Cardiac muscle cell (in vitro differentiated cells and primary cell): ENCODE data around the gene HK2. TPM values are rescaled to one million over a fixed set of nuclear protein-coding genes. Genes with fewer than 3 reads are reported as not detected.
"Not testable (repeated sequence)": the region's sequence is repeated elsewhere in the genome, so short reads cannot be mapped to it uniquely, and the experiment has no call there.

Experiments
- DNase-seq, 2 donors: peaks; one replicate each; pipeline versions ENCODE4 v3.0.0 to v3.0.0-alpha.2; 2010 to 2017; ENCODE audit warnings: low read depth in 1 of 2, low spot score in 1 of 2
- H3K27ac ChIP-seq: fragments of 200-600 bp; sonication (generic); 2 replicates; pipeline ENCODE4 v1.5.1; 2016
- H3K27me3 ChIP-seq: fragments of 200-600 bp; sonication (generic); 2 replicates; pipeline ENCODE4 v1.6.0; 2016; ENCODE audit warnings: control low read depth
- H3K36me3 ChIP-seq: fragments of 200-600 bp; sonication (generic); 2 replicates; pipeline ENCODE4 v1.5.1; 2016; ENCODE audit warnings: control low read depth
- H3K4me1 ChIP-seq: fragments of 200-600 bp; sonication (generic); 2 replicates; pipeline ENCODE4 v1.8.1; 2017; ENCODE audit warnings: low read depth, mild to moderate bottlenecking, mixed run types
- H3K4me3 ChIP-seq: fragments of 200-600 bp; sonication (generic); 2 replicates; pipeline ENCODE4 v1.5.1; 2016; ENCODE audit warnings: mild to moderate bottlenecking
- H3K9me3 ChIP-seq: fragments of 200-600 bp; sonication (generic); 2 replicates; pipeline ENCODE4 v1.5.1; 2017; ENCODE audit warnings: low read depth, mild to moderate bottlenecking, control low read depth
- polyA plus RNA-seq: library from polyadenylated mRNA; unstranded; fragments of >200 nt; fragmentation: Nextera tagmentation; extraction: Ambion mirVana; gene quantifications from 2 replicates; pipeline ENCODE4 v1.2.1, GENCODE V29; 2016
- total RNA-seq: library from RNA; depleted of rRNA; stranded (reverse); fragments of >200 nt; gene quantifications from 2 replicates; pipeline ENCODE4 v1.2.3, GENCODE V29; 2016
- TF ChIP-seq, protein P1 (sequence below): IDR thresholded peaks from 2 replicates; pipeline ENCODE4 v1.5.1; 2012; ENCODE audit warnings: low read depth, mild to moderate bottlenecking, low read length

The HK2 gene
- total RNA-seq (109 and 127 TPM in 2 replicates), polyA plus RNA-seq (77.3 and 94.6 TPM in 2 replicates)

DNA sequence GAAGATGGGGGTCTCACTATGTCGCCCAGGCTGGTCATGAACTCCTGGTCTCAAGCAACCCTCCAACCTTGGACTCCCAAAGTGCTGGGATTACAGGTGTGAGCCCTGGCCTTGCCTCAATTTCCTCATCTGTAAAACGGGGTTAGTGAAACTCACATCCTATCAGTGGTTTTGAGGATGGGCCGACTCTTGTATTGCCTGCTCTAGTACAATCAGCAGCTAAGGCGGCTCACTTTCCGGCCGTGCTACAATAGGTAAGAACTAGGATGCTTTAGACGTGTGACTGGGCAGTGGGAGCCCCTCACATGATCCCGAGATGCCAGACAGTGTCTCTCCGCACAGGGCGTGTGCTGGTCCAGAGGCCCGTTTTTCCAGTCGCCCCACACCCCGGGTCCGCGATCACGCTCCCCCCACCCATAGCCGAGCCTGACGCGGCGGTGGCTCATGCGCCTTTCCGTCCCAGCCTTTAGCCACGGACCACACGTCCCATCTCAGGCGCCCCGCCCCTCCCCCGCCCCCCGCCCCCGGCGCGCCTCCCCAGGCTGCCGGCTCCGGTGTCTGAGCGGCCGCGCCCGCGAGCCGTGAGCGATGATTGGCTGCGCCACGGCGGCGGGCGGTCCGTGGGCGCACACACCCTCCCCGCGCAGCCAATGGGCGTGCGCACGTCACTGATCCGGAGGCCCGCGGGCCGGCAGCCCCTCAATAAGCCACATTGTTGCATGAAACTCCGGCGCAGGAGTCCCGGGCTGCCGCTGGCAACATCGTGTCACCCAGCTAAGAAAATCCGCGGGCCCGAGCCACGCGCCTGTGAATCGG lies at the start of gene HK2:
Gene HK2, plus strand, starts transcription at position 710 of the 816 bp plus-strand sequence. CDS start 454 bp downstream, outside the sequence.
- H3K27me3 ChIP-seq = no peaks in the 10 kb centered on the region
- TF ChIP-seq, protein P1, sequence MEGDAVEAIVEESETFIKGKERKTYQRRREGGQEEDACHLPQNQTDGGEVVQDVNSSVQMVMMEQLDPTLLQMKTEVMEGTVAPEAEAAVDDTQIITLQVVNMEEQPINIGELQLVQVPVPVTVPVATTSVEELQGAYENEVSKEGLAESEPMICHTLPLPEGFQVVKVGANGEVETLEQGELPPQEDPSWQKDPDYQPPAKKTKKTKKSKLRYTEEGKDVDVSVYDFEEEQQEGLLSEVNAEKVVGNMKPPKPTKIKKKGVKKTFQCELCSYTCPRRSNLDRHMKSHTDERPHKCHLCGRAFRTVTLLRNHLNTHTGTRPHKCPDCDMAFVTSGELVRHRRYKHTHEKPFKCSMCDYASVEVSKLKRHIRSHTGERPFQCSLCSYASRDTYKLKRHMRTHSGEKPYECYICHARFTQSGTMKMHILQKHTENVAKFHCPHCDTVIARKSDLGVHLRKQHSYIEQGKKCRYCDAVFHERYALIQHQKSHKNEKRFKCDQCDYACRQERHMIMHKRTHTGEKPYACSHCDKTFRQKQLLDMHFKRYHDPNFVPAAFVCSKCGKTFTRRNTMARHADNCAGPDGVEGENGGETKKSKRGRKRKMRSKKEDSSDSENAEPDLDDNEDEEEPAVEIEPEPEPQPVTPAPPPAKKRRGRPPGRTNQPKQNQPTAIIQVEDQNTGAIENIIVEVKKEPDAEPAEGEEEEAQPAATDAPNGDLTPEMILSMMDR = no peak
- H3K27ac ChIP-seq = peak within 1 kb of the TSS; percentile 70
- peaks cover 16% of the 10 kb centered on the region for H3K4me1 ChIP-seq
- peak within 1 kb of the TSS; percentile 75 for H3K4me3 ChIP-seq
- no peaks in the 10 kb centered on the region for H3K36me3 ChIP-seq
- H3K9me3 ChIP-seq = no peaks in the 10 kb centered on the region
- DNase-seq = peak; percentile 95 to 97

DNA sequence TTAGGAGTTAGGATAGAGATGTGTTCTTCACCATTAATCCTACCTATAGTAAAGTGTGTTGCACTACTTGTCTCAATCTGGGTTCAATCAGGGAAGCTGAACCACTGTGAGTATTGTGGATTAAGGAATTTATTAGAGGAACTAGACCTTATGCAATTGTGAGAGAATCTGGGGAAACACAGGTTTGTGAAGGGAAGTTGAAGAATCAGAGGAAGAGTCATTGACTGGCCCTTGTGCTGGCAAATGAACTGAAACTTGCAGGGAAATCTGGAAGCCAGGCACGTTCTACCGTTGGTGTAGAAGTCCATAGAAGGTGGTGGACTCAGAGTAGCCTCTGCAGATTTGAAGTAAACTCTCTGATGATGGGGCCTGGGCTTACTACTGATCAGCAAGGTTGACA lies 44.7 kb upstream of the HK2 start:
- TF ChIP-seq, protein P1 = no peak
- H3K4me1 ChIP-seq = no peaks in the 10 kb centered on the region
- no peak for DNase-seq
- H3K27me3 ChIP-seq = no peaks in the 10 kb centered on the region
- no peaks in the 10 kb centered on the region for H3K36me3 ChIP-seq
- no peak overlapping the region for H3K4me3 ChIP-seq
- no peaks in the 10 kb centered on the region for H3K9me3 ChIP-seq
- no peak overlapping the region for H3K27ac ChIP-seq

GRCh38 chr2:74792282-74792681 lies 41.6 kb upstream of the HK2 start:
- H3K27me3 ChIP-seq = no peaks in the 10 kb centered on the region
- no peaks in the 10 kb centered on the region for H3K4me1 ChIP-seq
- H3K36me3 ChIP-seq = no peaks in the 10 kb centered on the region
- no peak overlapping the region for H3K27ac ChIP-seq
- no peak overlapping the region for H3K4me3 ChIP-seq
- TF ChIP-seq, protein P1 = no peak
- no peaks in the 10 kb centered on the region for H3K9me3 ChIP-seq
- no peak for DNase-seq

GRCh38 chr2:74794878-74795277 lies 39.0 kb upstream of the HK2 start:
- H3K9me3 ChIP-seq, H3K4me1 ChIP-seq, H3K27me3 ChIP-seq, H3K36me3 ChIP-seq, DNase-seq, H3K4me3 ChIP-seq, H3K27ac ChIP-seq: not testable (repeated sequence)

DNA sequence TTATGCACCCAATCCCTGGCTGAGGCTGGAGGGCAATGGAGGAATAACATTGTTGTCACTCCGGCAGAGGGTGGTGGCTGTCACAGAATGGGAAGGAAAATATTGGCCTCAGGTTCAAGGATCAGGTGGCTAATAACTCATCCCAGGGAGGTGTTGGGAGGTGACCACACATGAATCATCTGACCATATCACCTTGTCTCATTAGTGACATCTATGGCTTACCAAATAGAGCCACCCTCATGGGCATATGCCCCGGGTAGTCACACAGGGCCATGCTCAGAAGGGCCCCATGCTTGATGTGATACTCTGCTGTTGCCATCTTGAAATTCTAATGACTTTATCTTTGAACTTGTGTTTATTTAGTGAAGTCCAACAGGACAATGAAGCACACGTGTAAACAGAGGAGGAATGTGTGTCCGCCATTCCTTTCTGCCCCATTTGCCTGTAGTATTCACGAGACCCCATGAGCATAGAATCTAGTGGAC lies 27.5 kb upstream of the HK2 start:
- no peak for DNase-seq
- Histone ChIP-seq H3K4me3 (no peak overlapping the region), H3K4me1 (no peaks in the 10 kb centered on the region), H3K9me3 (no peaks in the 10 kb centered on the region), H3K27me3 (no peaks in the 10 kb centered on the region), H3K36me3 (no peaks in the 10 kb centered on the region), H3K27ac (no peak overlapping the region)
- TF ChIP-seq, protein P1 = no peak

- TF ChIP-seq, protein P1 = no peak
- Histone ChIP-seq H3K9me3 (no peaks in the 10 kb centered on the region), H3K4me3 (no peak overlapping the region), H3K4me1 (no peaks in the 10 kb centered on the region), H3K27ac (no peak overlapping the region), H3K27me3 (no peaks in the 10 kb centered on the region), H3K36me3 (no peaks in the 10 kb centered on the region)
- peak in 1 of 2 donors; percentile 9 for DNase-seq
Measured at GRCh38 chr2:74806920-74807319, 27.0 kb upstream of the HK2 start.
